H9 (cell line): ENCODE measurements around the gene PLPP1. TPM values are rescaled to one million over a fixed set of nuclear protein-coding genes. Genes with fewer than 3 reads are reported as not detected.

ENCODE experiments used
- DNase-seq: peaks from one replicate; pipeline ENCODE4 v3.0.0-alpha.2; 2017
- H2AFZ ChIP-seq: one replicate; pipeline ENCODE4 v1.6.1; 2013; ENCODE audit warnings: mild to moderate bottlenecking, low read length, control low read depth, moderate library complexity
- H2AK5ac ChIP-seq: 2 replicates; pipeline ENCODE4 v1.6.1; 2013; ENCODE audit warnings: low read length, control low read depth, mixed read lengths; ENCODE audit not compliant: insufficient read length
- H2BK120ac ChIP-seq: one replicate; pipeline ENCODE4 v1.6.1; 2013; ENCODE audit warnings: low read depth, mild to moderate bottlenecking, low read length, control low read depth, inconsistent platforms; ENCODE audit not compliant: poor library complexity, severe bottlenecking
- H2BK12ac ChIP-seq: 2 replicates; pipeline ENCODE4 v1.6.1; 2013; ENCODE audit warnings: low read length, control low read depth, mixed read lengths, low read depth; ENCODE audit not compliant: insufficient read length
- H2BK15ac ChIP-seq: 2 replicates; pipeline ENCODE4 v1.6.1; 2013; ENCODE audit warnings: low read depth, low read length, control low read depth
- H2BK20ac ChIP-seq: one replicate; pipeline ENCODE4 v1.6.1; 2013; ENCODE audit warnings: low read depth, mild to moderate bottlenecking, low read length, control low read depth, inconsistent platforms; ENCODE audit not compliant: poor library complexity, severe bottlenecking
- H2BK5ac ChIP-seq: 2 replicates; pipeline ENCODE4 v1.6.1; 2013; ENCODE audit warnings: low read length, control low read depth, mixed read lengths; ENCODE audit not compliant: insufficient read length
- H3K14ac ChIP-seq: 2 replicates; pipeline ENCODE4 v1.6.1; 2013; ENCODE audit warnings: low read length, control low read depth; ENCODE audit not compliant: insufficient read depth
- H3K18ac ChIP-seq: 2 replicates; pipeline ENCODE4 v1.6.1; 2013; ENCODE audit warnings: low read depth, mild to moderate bottlenecking, mixed read lengths, low read length, control low read depth; ENCODE audit not compliant: insufficient read length
- H3K23ac ChIP-seq: 2 replicates; pipeline ENCODE4 v1.6.1; 2013; ENCODE audit warnings: low read length, control low read depth, mixed read lengths, low read depth; ENCODE audit not compliant: insufficient read length
- H3K23me2 ChIP-seq: 2 replicates; pipeline ENCODE4 v1.6.1; 2013; ENCODE audit warnings: low read depth, mild to moderate bottlenecking, mixed read lengths, low read length, control low read depth; ENCODE audit not compliant: insufficient read length, poor library complexity, severe bottlenecking
- H3K27ac ChIP-seq: 2 replicates; pipeline ENCODE4 v1.5.1; 2013; ENCODE audit warnings: low read length, control low read depth, mixed read lengths, low read depth; ENCODE audit not compliant: insufficient read length
- H3K27me3 ChIP-seq: 2 replicates; pipeline ENCODE4 v1.6.1; 2013; ENCODE audit warnings: low read length, control low read depth, inconsistent platforms; ENCODE audit not compliant: insufficient read depth
- H3K4ac ChIP-seq: 2 replicates; pipeline ENCODE4 v1.6.1; 2013; ENCODE audit warnings: low read depth, mild to moderate bottlenecking, control low read depth, inconsistent platforms, low read length, moderate library complexity
- H3K4me1 ChIP-seq: 2 replicates; pipeline ENCODE4 v1.6.1; 2013; ENCODE audit warnings: low read length, control low read depth, inconsistent platforms; ENCODE audit not compliant: insufficient read depth
- H3K4me2 ChIP-seq: 2 replicates; pipeline ENCODE4 v1.6.1; 2013; ENCODE audit warnings: low read length, control low read depth, mixed read lengths; ENCODE audit not compliant: insufficient read length, insufficient read depth
- H3K56ac ChIP-seq: 2 replicates; pipeline ENCODE4 v1.6.1; 2013; ENCODE audit warnings: low read depth, mild to moderate bottlenecking, mixed read lengths, low read length, control low read depth; ENCODE audit not compliant: insufficient read length
- H3K79me1 ChIP-seq: 2 replicates; pipeline ENCODE4 v1.6.1; 2013; ENCODE audit warnings: low read depth, mild to moderate bottlenecking, moderate library complexity, low read length, control low read depth, inconsistent platforms; ENCODE audit not compliant: insufficient read depth, poor library complexity, severe bottlenecking
- H3K79me2 ChIP-seq: 2 replicates; pipeline ENCODE4 v1.6.1; 2013; ENCODE audit warnings: low read length, control low read depth, inconsistent platforms; ENCODE audit not compliant: insufficient read depth
- H3K9ac ChIP-seq: 2 replicates; pipeline ENCODE4 v1.6.1; 2013; ENCODE audit warnings: low read length, control low read depth, mixed read lengths; ENCODE audit not compliant: insufficient read length; ENCODE audit errors: extremely low read depth
- H3K9me3 ChIP-seq: one replicate; pipeline ENCODE4 v1.6.1; 2013; ENCODE audit warnings: low read depth, low read length, inconsistent platforms; ENCODE audit not compliant: control insufficient read depth
- H3T11ph ChIP-seq: one replicate; pipeline ENCODE4 v1.6.1; 2013; ENCODE audit warnings: mild to moderate bottlenecking, low read length, control low read depth, inconsistent platforms
- H4K20me1 ChIP-seq: one replicate; pipeline ENCODE4 v1.6.1; 2013; ENCODE audit not compliant: control insufficient read depth, insufficient read length, insufficient read depth
- H4K5ac ChIP-seq: 2 replicates; pipeline ENCODE4 v1.6.1; 2013; ENCODE audit warnings: low read depth, mild to moderate bottlenecking, mixed read lengths, low read length, control low read depth; ENCODE audit not compliant: insufficient read length
- H4K8ac ChIP-seq: replicated peaks from 2 replicates; pipeline ENCODE4 v1.6.1; 2013; ENCODE audit warnings: low read length, control low read depth, mixed read lengths, low read depth; ENCODE audit not compliant: insufficient read length
- H4K91ac ChIP-seq: 2 replicates; pipeline ENCODE4 v1.6.1; 2013; ENCODE audit warnings: low read depth, mild to moderate bottlenecking, moderate library complexity, mixed read lengths, low read length, control low read depth; ENCODE audit not compliant: insufficient read length
- H3K27ac Mint-ChIP-seq, 3 experiments: 2 replicates in 2 of 3; 3 replicates in 1 of 3; pipeline ENCODE4 v1.8.0; 2020 to 2021; ENCODE audit warnings: mixed read lengths in 3 of 3, mild to moderate bottlenecking in 1 of 3, moderate library complexity in 1 of 3
- H3K27me3 Mint-ChIP-seq: 2 replicates; pipeline ENCODE4 v1.8.0; 2021; ENCODE audit warnings: low read depth, mild to moderate bottlenecking, moderate library complexity, mixed read lengths
- H3K36me3 Mint-ChIP-seq, 3 experiments: 2 replicates in 2 of 3; 3 replicates in 1 of 3; pipeline ENCODE4 v1.8.0; 2020 to 2021; ENCODE audit warnings: low read depth in 3 of 3, mixed read lengths in 3 of 3; ENCODE audit not compliant: insufficient read depth in 1 of 3
- H3K4me1 Mint-ChIP-seq, 2 experiments: 2 replicates each; pipeline ENCODE4 v1.8.0; 2020; ENCODE audit warnings: mixed read lengths in 2 of 2
- H3K4me3 Mint-ChIP-seq, 2 experiments: 2 replicates in 1 of 2; 3 replicates in 1 of 2; pipeline ENCODE4 v1.8.0; 2020 to 2021; ENCODE audit warnings: mild to moderate bottlenecking in 2 of 2, mixed read lengths in 2 of 2, moderate library complexity in 1 of 2
- H3K9me3 Mint-ChIP-seq, 2 experiments: 2 replicates in 1 of 2; 3 replicates in 1 of 2; pipeline ENCODE4 v1.8.0; 2020; ENCODE audit warnings: mild to moderate bottlenecking in 2 of 2, mixed read lengths in 2 of 2, moderate library complexity in 1 of 2
- CTCF ChIP-seq: fragments of 200-600 bp; sonication (generic); conservative IDR thresholded peaks from 3 replicates; pipeline ENCODE4 v1.8.0; 2021; ENCODE audit warnings: antibody characterized with exemption, mild to moderate bottlenecking
- WGBS: extraction: QIAGEN DNeasy Blood & Tissue Kit; methylation state at CpG from one replicate; pipeline ENCODE4 v1.1.7; 2013; ENCODE audit warnings: missing lambda C conversion rate, low lambda C conversion rate, mixed read lengths; ENCODE audit not compliant: insufficient read length; ENCODE audit errors: extremely low coverage; 5-methylcytosine and 5-hydroxymethylcytosine counted together
- total RNA-seq: library from RNA; stranded (reverse); gene quantifications from 2 replicates; pipeline ENCODE4 v1.2.1, GENCODE V29; 2021

Gene PLPP1
- total RNA-seq, 1 experiment from 2014 or later: 85.9 TPM

- H4K20me1 ChIP-seq: no peaks in the 10 kb centered on the region
- no peaks in the 10 kb centered on the region for H3K4me1 ChIP-seq
- no peak overlapping the region for H3K23ac ChIP-seq
- no peak overlapping the region for H3K56ac ChIP-seq
- H3K4ac ChIP-seq: no peak overlapping the region
- no peaks in the 10 kb centered on the region for H3K9me3 ChIP-seq
- no peak overlapping the region for H2BK15ac ChIP-seq
- no peak overlapping the region for H4K8ac ChIP-seq
- no peak overlapping the region for H4K91ac ChIP-seq
- H3K9me3 Mint-ChIP-seq: no peaks in the 10 kb centered on the region
- H3K79me1 ChIP-seq: no peaks in the 10 kb centered on the region
- no peak for DNase-seq
- H3K27me3 Mint-ChIP-seq: no peaks in the 10 kb centered on the region
- no peak overlapping the region for H2BK12ac ChIP-seq
- no peak overlapping the region for H2BK120ac ChIP-seq
- H4K5ac ChIP-seq: no peak overlapping the region
- TF ChIP-seq CTCF: no peak
- H2BK20ac ChIP-seq: no peak overlapping the region
- no peak overlapping the region for H3K14ac ChIP-seq
- H3K4me3 Mint-ChIP-seq: no peak overlapping the region
- H3K27ac ChIP-seq: no peak overlapping the region
- peaks cover 14 to 55% (median 53%) of the 10 kb centered on the region in 3 experiments; a peak in 6 of 7 replicates for H3K36me3 Mint-ChIP-seq
- no peak overlapping the region for H3K27ac Mint-ChIP-seq
- no CpG with 5 or more reads among the region's 1 CpG for WGBS
- no peaks in the 10 kb centered on the region for H3K4me1 Mint-ChIP-seq
- H3K79me2 ChIP-seq: no peaks in the 10 kb centered on the region
- no peak overlapping the region for H2AK5ac ChIP-seq
- no peaks in the 10 kb centered on the region for H3K23me2 ChIP-seq
- H3K27me3 ChIP-seq: no peaks in the 10 kb centered on the region
- no peak overlapping the region for H3K18ac ChIP-seq
- H3K9ac ChIP-seq: no peak overlapping the region
- no peak overlapping the region for H3T11ph ChIP-seq
- H2AFZ ChIP-seq: no peak overlapping the region
- no peak overlapping the region for H2BK5ac ChIP-seq
- no peak overlapping the region for H3K4me2 ChIP-seq
These were observed 125.0 kb downstream of the PLPP1 start for GRCh38 chr5:55409775-55410174.
